GM21576 (cell line): ENCODE measurements around the gene CDC42SE1.

Source experiments
- ATAC-seq: cut with Tn5 transposase; IDR thresholded peaks from one replicate; pipeline ENCODE4 v1.9.1; 2021; ENCODE audit warnings: mild to moderate bottlenecking, moderate library complexity; ENCODE audit not compliant: unreplicated experiment

The CDC42SE1 gene

DNA sequence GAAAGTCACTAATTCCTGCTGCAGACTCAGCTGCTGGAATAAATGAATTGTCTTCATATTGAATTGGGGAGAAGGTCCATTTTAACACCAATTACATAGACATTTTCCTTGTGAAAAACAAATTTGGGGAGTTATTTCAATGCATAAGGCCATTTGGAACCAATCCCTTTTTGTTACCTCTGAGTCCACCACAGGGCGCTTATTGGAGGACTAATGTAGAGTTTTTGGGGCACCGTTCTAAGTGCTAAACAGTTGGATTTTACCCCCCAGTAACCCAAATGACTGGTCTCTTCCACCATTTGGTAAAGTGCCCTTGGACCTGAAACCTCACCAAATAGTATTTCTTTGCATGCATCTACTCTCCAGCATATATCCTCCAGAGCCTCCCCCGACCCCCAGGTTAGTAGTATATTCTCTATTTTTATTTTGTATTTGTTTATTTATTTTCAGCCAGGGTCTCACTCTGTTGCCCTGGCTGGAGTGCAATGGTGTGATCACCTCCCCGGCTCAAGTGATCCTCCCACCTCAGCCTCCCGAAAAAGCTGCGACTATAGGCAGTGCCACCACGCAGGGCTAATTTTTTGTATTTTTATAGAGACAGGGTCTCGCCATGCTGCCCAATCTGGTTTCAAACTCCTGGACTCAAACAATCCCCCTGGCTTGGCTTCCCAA is 49.6 kb downstream of the CDC42SE1 start:
- ATAC-seq, result no peak

GRCh38 chr1:151009206-151009587 is 50.2 kb downstream of the CDC42SE1 start:
- no peak for ATAC-seq

DNA sequence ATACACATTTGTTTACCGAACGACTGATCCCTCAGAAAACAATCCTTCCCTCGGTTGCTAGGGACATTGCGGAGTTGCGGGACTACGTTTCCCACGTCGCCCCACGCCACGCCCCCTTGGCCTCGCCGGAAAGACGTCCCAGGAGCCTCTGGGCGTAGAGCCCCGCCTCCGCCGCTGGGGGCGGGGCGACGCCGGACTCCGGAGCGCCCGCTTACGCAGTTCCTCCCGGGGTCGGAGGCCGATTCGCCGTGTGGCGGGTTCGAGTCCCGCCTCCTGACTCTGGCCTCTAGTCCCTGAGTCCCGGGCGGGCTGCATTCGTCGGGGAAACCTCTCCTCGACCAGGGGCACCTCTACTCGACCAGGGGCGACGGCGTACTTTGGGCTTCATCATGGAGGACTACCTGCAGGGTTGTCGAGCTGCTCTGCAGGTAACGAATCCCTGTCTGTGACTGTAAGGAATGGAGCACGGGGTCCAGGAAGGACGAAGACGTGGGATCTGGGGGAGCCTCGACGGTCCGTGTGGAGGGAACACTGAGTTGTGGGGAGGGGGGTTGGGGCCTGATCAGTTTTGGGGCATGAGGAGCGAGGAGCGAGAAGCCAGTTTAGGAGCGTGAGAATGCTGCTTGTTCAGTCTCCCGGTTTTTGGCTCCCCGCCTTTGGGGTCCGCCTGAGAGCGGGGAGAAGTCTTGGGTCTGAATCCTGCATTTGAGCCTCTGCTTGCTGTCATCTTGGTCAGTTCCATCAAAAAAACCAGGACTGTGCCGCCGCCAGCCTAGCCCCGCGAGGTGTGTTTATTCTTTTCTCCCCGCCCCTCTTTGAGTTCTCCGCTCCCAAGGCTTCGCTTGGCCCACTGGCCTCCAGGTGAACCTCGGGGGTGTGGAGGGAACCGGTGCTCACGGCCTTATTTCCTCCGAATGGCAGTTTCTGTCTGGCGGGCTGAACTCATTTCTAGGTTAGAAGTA is 50.9 kb downstream of the CDC42SE1 start, which contains the start of gene PRUNE1:
TSS of gene PRUNE1 (plus strand) at position 206 of the 962 bp plus-strand sequence. CDS start at position 390, 184 bp downstream.
- ATAC-seq, result peak; percentile 75

DNA sequence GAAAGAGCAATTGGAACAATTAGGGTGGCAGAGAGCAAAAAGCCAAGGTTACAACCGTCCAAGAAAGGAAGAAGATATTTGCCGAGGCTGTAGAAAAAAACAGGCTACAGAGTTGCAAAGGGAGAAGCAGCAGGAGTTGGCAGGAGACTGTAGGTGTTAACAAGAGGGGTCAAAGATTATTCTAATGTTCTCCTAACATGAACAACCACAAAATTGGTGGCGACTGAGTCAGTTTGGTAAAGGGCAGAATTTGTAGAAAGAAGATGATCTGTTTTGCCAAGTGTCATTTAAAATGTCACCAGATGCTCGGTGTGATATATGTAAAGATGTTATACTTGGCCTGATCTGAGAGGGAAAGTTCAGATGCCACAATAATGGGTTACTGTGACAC is 51.6 kb downstream of the CDC42SE1 start:
- ATAC-seq, result no peak

GRCh38 chr1:151006327-151007052 is 52.9 kb downstream of the CDC42SE1 start, which contains the start of gene MINDY1:
TSS of gene MINDY1 (minus strand) at chr1:151006902. CDS start at chr1:151002617, 4,285 bp downstream.
- ATAC-seq, result no peak

- no peak for ATAC-seq
These were observed 53.6 kb downstream of the CDC42SE1 start for GRCh38 chr1:151005729-151006319.

GRCh38 chr1:151003180-151003579 is 56.2 kb downstream of the CDC42SE1 start:
- no peak for ATAC-seq

GRCh38 chr1:151002611-151003010 is 56.8 kb downstream of the CDC42SE1 start:
- ATAC-seq, result no peak

DNA sequence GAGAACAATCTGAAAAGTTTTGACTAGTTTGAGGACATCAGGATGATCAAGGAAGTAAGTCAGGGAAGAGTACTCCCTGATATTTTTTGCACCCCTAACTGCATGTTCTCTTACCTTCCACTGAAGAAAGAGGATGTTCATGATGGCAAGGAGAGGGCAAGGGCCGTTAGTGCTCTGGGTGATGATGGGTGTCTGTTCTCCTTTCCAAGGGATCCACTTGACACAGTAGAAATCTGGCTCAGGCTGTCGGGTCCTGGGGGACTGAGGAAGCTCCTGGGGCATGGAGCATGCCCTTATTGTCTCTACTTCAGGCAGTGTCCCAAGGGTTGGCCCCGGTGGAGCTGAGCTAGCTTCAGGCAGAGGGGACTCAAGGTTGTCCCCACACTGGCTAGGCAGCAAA is 57.4 kb downstream of the CDC42SE1 start:
- no peak for ATAC-seq

- ATAC-seq, result no peak
These were observed 57.8 kb downstream of the CDC42SE1 start for GRCh38 chr1:151001602-151002001.
